Activated CD4-positive, alpha-beta T cell treated with anti-CD3 and anti-CD28 coated beads, Interleukin-2, amount 50 U/mL, for 4 hours (primary cell): Measurements from ENCODE around the gene ITPK1.
"Not testable (repeated sequence)": the region's sequence is repeated elsewhere in the genome, so short reads cannot be mapped to it uniquely, and the experiment has no call there.

ENCODE experiments used
- DNase-seq, 2 experiments: peaks; one replicate each; pipeline ENCODE4 v3.0.0-alpha.2; 2020

Gene ITPK1

GRCh38 chr14:93128725-93129459 lies 13.2 kb upstream of the ITPK1 start:
- no peak for DNase-seq

- no peak for DNase-seq
Observed at GRCh38 chr14:93126111-93126510, 10.4 kb upstream of the ITPK1 start.

- DNase-seq: no peak
Observed at GRCh38 chr14:93122826-93123225, 7.1 kb upstream of the ITPK1 start.

- no peak for DNase-seq
Observed at GRCh38 chr14:93121030-93121834, 5.5 kb upstream of the ITPK1 start.

- DNase-seq: no peak
Observed at GRCh38 chr14:93120517-93120916, 4.8 kb upstream of the ITPK1 start.

- no peak for DNase-seq
Observed at GRCh38 chr14:93116676-93117200, 1.0 kb upstream of the ITPK1 start.

- peak; percentile 76 to 80 for DNase-seq
Observed at GRCh38 chr14:93115069-93115820, 480 bp downstream of the ITPK1 start.

GRCh38 chr14:93114713-93115068 lies 1.0 kb downstream of the ITPK1 start:
- DNase-seq: no peak

- no peak for DNase-seq
Observed at GRCh38 chr14:93114068-93114710, 1.5 kb downstream of the ITPK1 start.

- DNase-seq: no peak
Observed at GRCh38 chr14:93113678-93114067, 2.1 kb downstream of the ITPK1 start.

- DNase-seq: peak; percentile 71 to 76
Observed at GRCh38 chr14:93112891-93113677, 2.6 kb downstream of the ITPK1 start.

- not testable (repeated sequence) for DNase-seq
Observed at GRCh38 chr14:93111541-93111940, 4.2 kb downstream of the ITPK1 start.

GRCh38 chr14:93110856-93111419 lies 4.8 kb downstream of the ITPK1 start:
- no peak for DNase-seq

GRCh38 chr14:93109572-93110481 lies 5.9 kb downstream of the ITPK1 start:
- DNase-seq: no peak

- DNase-seq: no peak
Observed at GRCh38 chr14:93108105-93108504, 7.6 kb downstream of the ITPK1 start.

- no peak for DNase-seq
Observed at GRCh38 chr14:93107453-93107852, 8.3 kb downstream of the ITPK1 start.

- DNase-seq: no peak
Observed at GRCh38 chr14:93106541-93107156, 9.1 kb downstream of the ITPK1 start.

- DNase-seq: not testable (repeated sequence)
Observed at GRCh38 chr14:93105856-93106255, 9.9 kb downstream of the ITPK1 start.

GRCh38 chr14:93105362-93105761 lies 10.4 kb downstream of the ITPK1 start:
- DNase-seq: no peak

GRCh38 chr14:93104961-93105360 lies 10.8 kb downstream of the ITPK1 start:
- no peak for DNase-seq
